Astrocyte (in vitro differentiated cells and primary cell): Measurements from ENCODE around the gene GNB1. TPM values are rescaled to one million over a fixed set of nuclear protein-coding genes. Genes with fewer than 3 reads are reported as not detected.

Experiments
- DNase-seq: peaks from one replicate; pipeline ENCODE4 v3.0.0-alpha.2; 2010; ENCODE audit warnings: low read depth
- FAIRE-seq: peaks from 2 replicates; lab custom pipeline; 2011; peaks lifted over from hg19 to GRCh38; lab: Jason Lieb, UNC
- H2AFZ ChIP-seq: 2 replicates; pipeline ENCODE4 v1.6.0; 2012; ENCODE audit warnings: low read depth, low read length, inconsistent platforms
- H3K27ac ChIP-seq: 2 replicates; pipeline ENCODE4 v1.5.1; 2011; ENCODE audit warnings: low read depth, low read length, inconsistent platforms
- H3K27me3 ChIP-seq: 2 replicates; pipeline ENCODE4 v1.6.0; 2011; ENCODE audit warnings: low read length, inconsistent platforms; ENCODE audit not compliant: insufficient read depth
- H3K36me3 ChIP-seq: 2 replicates; pipeline ENCODE4 v1.5.1; 2011; ENCODE audit warnings: low read length, inconsistent platforms; ENCODE audit not compliant: insufficient read depth
- H3K4me1 ChIP-seq: 2 replicates; pipeline ENCODE4 v1.5.1; 2011; ENCODE audit warnings: low read length, inconsistent platforms; ENCODE audit not compliant: insufficient read depth
- H3K4me2 ChIP-seq: 2 replicates; pipeline ENCODE4 v1.6.0; 2012; ENCODE audit warnings: low read length, inconsistent platforms
- H3K4me3 ChIP-seq: 2 replicates; pipeline ENCODE4 v1.5.1; 2011; ENCODE audit warnings: low read depth, mild to moderate bottlenecking, low read length, inconsistent platforms; ENCODE audit not compliant: insufficient read depth
- H3K79me2 ChIP-seq: 2 replicates; pipeline ENCODE4 v1.6.0; 2012; ENCODE audit warnings: mild to moderate bottlenecking, low read length, inconsistent platforms; ENCODE audit not compliant: insufficient read depth
- H3K9ac ChIP-seq: 2 replicates; pipeline ENCODE4 v1.6.0; 2012; ENCODE audit warnings: mild to moderate bottlenecking, low read length, inconsistent platforms
- H3K9me3 ChIP-seq: 2 replicates; pipeline ENCODE4 v1.5.1; 2012; ENCODE audit warnings: low read depth, mild to moderate bottlenecking, low read length, inconsistent platforms; ENCODE audit not compliant: insufficient read depth
- H4K20me1 ChIP-seq: 2 replicates; pipeline ENCODE4 v1.6.0; 2012; ENCODE audit warnings: low read length, inconsistent platforms; ENCODE audit not compliant: insufficient read depth
- H3K27ac Mint-ChIP-seq: one replicate; pipeline ENCODE4 v1.8.0; 2021; ENCODE audit warnings: mild to moderate bottlenecking, mixed read lengths; ENCODE audit not compliant: unreplicated experiment
- H3K27me3 Mint-ChIP-seq: one replicate; pipeline ENCODE4 v1.8.0; 2021; ENCODE audit warnings: low read depth, mixed read lengths; ENCODE audit not compliant: unreplicated experiment
- H3K36me3 Mint-ChIP-seq: one replicate; pipeline ENCODE4 v1.8.0; 2021; ENCODE audit warnings: low read depth, mixed read lengths; ENCODE audit not compliant: unreplicated experiment
- H3K4me1 Mint-ChIP-seq: one replicate; pipeline ENCODE4 v1.8.0; 2021; ENCODE audit warnings: low read depth, mixed read lengths; ENCODE audit not compliant: unreplicated experiment
- H3K4me3 Mint-ChIP-seq: one replicate; pipeline ENCODE4 v1.8.0; 2021; ENCODE audit warnings: mild to moderate bottlenecking, moderate library complexity, mixed read lengths; ENCODE audit not compliant: unreplicated experiment
- H3K9me3 Mint-ChIP-seq: one replicate; pipeline ENCODE4 v1.8.0; 2021; ENCODE audit warnings: mild to moderate bottlenecking, mixed read lengths; ENCODE audit not compliant: unreplicated experiment
- CTCF ChIP-seq: IDR thresholded peaks from 2 replicates; pipeline ENCODE4 v1.5.1; 2011; ENCODE audit warnings: low read depth, mild to moderate bottlenecking, inconsistent platforms, low read length, moderate library complexity; ENCODE audit not compliant: insufficient read depth
- EZH2 ChIP-seq: IDR thresholded peaks from 2 replicates; pipeline ENCODE4 v1.6.1; 2012; ENCODE audit warnings: mild to moderate bottlenecking, low read length, inconsistent platforms; ENCODE audit not compliant: insufficient read depth
- total RNA-seq: library from RNA; stranded (reverse); gene quantifications from 2 replicates; pipeline ENCODE4 v1.2.1, GENCODE V29; 2021

Gene GNB1
- total RNA-seq, 1 donor from 2014 or later = 602 TPM

GRCh38 chr1:1808206-1808605 lies 82.7 kb downstream of the GNB1 start:
- Histone ChIP-seq H3K9me3 (no peaks in the 10 kb centered on the region), H3K9ac (no peak overlapping the region), H3K79me2 (peaks cover 81% of the 10 kb centered on the region), H4K20me1 (peaks cover 77% of the 10 kb centered on the region), H3K4me2 (no peak overlapping the region), H3K27me3 (no peaks in the 10 kb centered on the region), H3K4me1 (peaks cover 8% of the 10 kb centered on the region), H3K4me3 (no peak overlapping the region), H3K36me3 (peaks cover 44% of the 10 kb centered on the region), H3K27ac (no peak overlapping the region), H2AFZ (no peak overlapping the region)
- no peaks in the 10 kb centered on the region for H3K27me3 Mint-ChIP-seq
- peak overlapping the region; percentile 62 for H3K27ac Mint-ChIP-seq
- H3K36me3 Mint-ChIP-seq = peaks cover 20% of the 10 kb centered on the region
- DNase-seq = no peak
- no peak for FAIRE-seq
- TF ChIP-seq EZH2 = no peak
- TF ChIP-seq CTCF = no peak
- H3K9me3 Mint-ChIP-seq = no peaks in the 10 kb centered on the region
- H3K4me3 Mint-ChIP-seq = no peak overlapping the region
- peaks cover 13% of the 10 kb centered on the region for H3K4me1 Mint-ChIP-seq

- peak overlapping the region; percentile 0 for H3K4me2 ChIP-seq
- H3K4me3 Mint-ChIP-seq = no peak overlapping the region
- H3K4me1 Mint-ChIP-seq = peaks cover 13% of the 10 kb centered on the region
- peaks cover 52% of the 10 kb centered on the region for H3K36me3 ChIP-seq
- H3K9ac ChIP-seq = no peak overlapping the region
- H3K9me3 Mint-ChIP-seq = no peaks in the 10 kb centered on the region
- peaks cover 78% of the 10 kb centered on the region for H4K20me1 ChIP-seq
- DNase-seq (peak; percentile 31), FAIRE-seq (no peak)
- no peaks in the 10 kb centered on the region for H3K9me3 ChIP-seq
- peak overlapping the region; percentile 47 for H3K27ac Mint-ChIP-seq
- no peak overlapping the region for H2AFZ ChIP-seq
- no peaks in the 10 kb centered on the region for H3K27me3 ChIP-seq
- H3K4me3 ChIP-seq = no peak overlapping the region
- TF ChIP-seq EZH2 = no peak
- TF ChIP-seq CTCF = no peak
- H3K79me2 ChIP-seq = peaks cover 82% of the 10 kb centered on the region
- H3K27ac ChIP-seq = peak overlapping the region; percentile 47
- no peaks in the 10 kb centered on the region for H3K27me3 Mint-ChIP-seq
- peaks cover 8% of the 10 kb centered on the region for H3K4me1 ChIP-seq
- H3K36me3 Mint-ChIP-seq = peaks cover 21% of the 10 kb centered on the region
Measured at GRCh38 chr1:1806890-1807289, 84.0 kb downstream of the GNB1 start.

- peaks cover 57% of the 10 kb centered on the region for H3K36me3 ChIP-seq
Measured at GRCh38 chr1:1804301-1804700, 86.6 kb downstream of the GNB1 start.

More at GRCh38 chr1:1804301-1804700, 86.6 kb downstream of the GNB1 start:
- no peak overlapping the region for H3K4me3 ChIP-seq
- no peak overlapping the region for H3K27ac ChIP-seq
- no peak overlapping the region for H2AFZ ChIP-seq
- Mint-ChIP-seq H3K36me3 (peaks cover 26% of the 10 kb centered on the region), H3K9me3 (no peaks in the 10 kb centered on the region), H3K4me1 (peaks cover 17% of the 10 kb centered on the region), H3K27ac (no peak overlapping the region), H3K4me3 (no peak overlapping the region), H3K27me3 (no peaks in the 10 kb centered on the region)
- H3K79me2 ChIP-seq = peaks cover 88% of the 10 kb centered on the region
- DNase-seq (no peak), FAIRE-seq (no peak)
- no peaks in the 10 kb centered on the region for H3K27me3 ChIP-seq
- no peak overlapping the region for H3K9ac ChIP-seq
- peaks cover 8% of the 10 kb centered on the region for H3K4me1 ChIP-seq
- no peaks in the 10 kb centered on the region for H3K9me3 ChIP-seq
- H3K4me2 ChIP-seq = no peak overlapping the region
- TF ChIP-seq CTCF (no peak), EZH2 (no peak)
- peaks cover 89% of the 10 kb centered on the region for H4K20me1 ChIP-seq
